Hepatocyte (in vitro differentiated cells): ENCODE results near the gene KRTAP5-4. TPM values are rescaled to one million over a fixed set of nuclear protein-coding genes. Genes with fewer than 3 reads are reported as not detected.
"Not testable (repeated sequence)": the region's sequence is repeated elsewhere in the genome, so short reads cannot be mapped to it uniquely, and the experiment has no call there.

ENCODE experiments used
- DNase-seq: peaks from one replicate; pipeline ENCODE4 v3.0.0-alpha.2; 2016; ENCODE audit warnings: low spot score
- H2AFZ ChIP-seq: fragments of 200-600 bp; sonication (generic); 2 replicates; pipeline ENCODE4 v1.6.0; 2016; ENCODE audit warnings: antibody characterized with exemption, mild to moderate bottlenecking
- H3K27ac ChIP-seq: fragments of 200-600 bp; sonication (generic); 2 replicates; pipeline ENCODE4 v1.5.1; 2016; ENCODE audit warnings: mild to moderate bottlenecking
- H3K27me3 ChIP-seq: fragments of 200-600 bp; sonication (generic); 2 replicates; pipeline ENCODE4 v1.6.1; 2016
- H3K36me3 ChIP-seq: fragments of 200-600 bp; sonication (generic); replicated peaks from 2 replicates; pipeline ENCODE4 v1.5.1; 2016; ENCODE audit warnings: low read depth; ENCODE audit not compliant: insufficient read depth
- H3K4me1 ChIP-seq: fragments of 200-600 bp; sonication (generic); 2 replicates; pipeline ENCODE4 v1.5.1; 2016; ENCODE audit warnings: mild to moderate bottlenecking, moderate library complexity; ENCODE audit not compliant: insufficient read depth
- H3K4me2 ChIP-seq: fragments of 200-600 bp; sonication (generic); 2 replicates; pipeline ENCODE4 v1.6.0; 2016
- H3K4me3 ChIP-seq: fragments of 200-600 bp; sonication (generic); 2 replicates; pipeline ENCODE4 v1.5.1; 2016; ENCODE audit warnings: mild to moderate bottlenecking
- H3K79me2 ChIP-seq: fragments of 200-600 bp; sonication (generic); 2 replicates; pipeline ENCODE4 v1.6.0; 2017; ENCODE audit warnings: mild to moderate bottlenecking
- H3K9me2 ChIP-seq: fragments of 200-600 bp; sonication (generic); replicated peaks from 2 replicates; pipeline ENCODE4 v1.6.0; 2017; ENCODE audit warnings: mild to moderate bottlenecking; ENCODE audit not compliant: insufficient read depth
- H3K9me3 ChIP-seq: fragments of 200-600 bp; sonication (generic); 2 replicates; pipeline ENCODE4 v1.5.1; 2016; ENCODE audit warnings: low read depth, mild to moderate bottlenecking
- H4K20me1 ChIP-seq: fragments of 200-600 bp; sonication (generic); 2 replicates; pipeline ENCODE4 v1.6.0; 2016; ENCODE audit warnings: mild to moderate bottlenecking; ENCODE audit not compliant: insufficient read depth, poor library complexity, severe bottlenecking
- CTCF ChIP-seq: fragments of 200-600 bp; sonication (generic); IDR thresholded peaks from 2 replicates; pipeline ENCODE4 v1.5.1; 2016; ENCODE audit warnings: antibody characterized with exemption, mild to moderate bottlenecking; ENCODE audit not compliant: poor library complexity
- EZH2 ChIP-seq: fragments of 200-600 bp; sonication (generic); IDR thresholded peaks from 2 replicates; pipeline ENCODE4 v1.6.1; 2016; ENCODE audit warnings: antibody characterized with exemption, mild to moderate bottlenecking, borderline replicate concordance
- EZH2phosphoT487 ChIP-seq: fragments of 200-600 bp; sonication (generic); IDR thresholded peaks from one replicate; pipeline ENCODE4 v1.6.1; 2018; ENCODE audit warnings: antibody characterized with exemption, mild to moderate bottlenecking, low read depth, moderate library complexity; ENCODE audit not compliant: unreplicated experiment, severe bottlenecking
- WGBS: methylation state at CpG from one replicate; pipeline ENCODE4 v1.1.6; 2016; ENCODE audit warnings: low lambda C conversion rate; ENCODE audit errors: missing lambda C conversion rate; 5-methylcytosine and 5-hydroxymethylcytosine counted together
- polyA plus RNA-seq: library from polyadenylated mRNA; unstranded; fragments of >200 nt; fragmentation: Nextera tagmentation; extraction: Ambion mirVana; gene quantifications from 2 replicates; pipeline ENCODE4 v1.2.1, GENCODE V29; 2016
- total RNA-seq: library from RNA; depleted of rRNA; stranded (reverse); fragments of >200 nt; gene quantifications from 2 replicates; pipeline ENCODE4 v1.2.3, GENCODE V29; 2014

The KRTAP5-4 gene
- total and polyA plus RNA-seq, 2 experiments from 2014 or later = not detected

DNA sequence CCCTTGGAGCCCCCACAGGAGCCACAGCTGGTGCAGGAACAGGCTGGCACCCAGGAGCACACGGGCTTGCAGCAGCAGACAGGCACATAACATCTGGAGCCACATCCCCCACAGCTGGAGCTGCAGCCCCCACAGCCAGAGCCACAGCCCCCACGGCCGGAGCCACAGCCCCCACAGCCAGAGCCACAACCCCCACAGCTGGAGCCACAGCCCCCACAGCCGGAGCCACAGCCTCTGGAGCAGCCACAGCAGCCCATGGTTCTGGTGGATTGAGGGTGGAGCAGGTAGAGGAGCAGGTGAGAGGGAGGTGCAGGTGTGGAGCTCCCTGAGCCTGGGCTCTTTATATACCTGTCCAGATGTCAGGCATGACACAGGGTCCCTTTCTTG is 24.0 kb downstream of the KRTAP5-4 start, which contains the start of gene KRTAP5-2:
KRTAP5-2 (minus strand) TSS at position 301 of the 387 bp plus-strand sequence; CDS start at position 257, 44 bp downstream.
- Histone ChIP-seq H3K4me3 (no peak within 1 kb of the TSS), H3K4me2 (no peak within 1 kb of the TSS), H3K36me3 (no peaks in the 10 kb centered on the region), H3K79me2 (no peaks in the 10 kb centered on the region), H3K27ac (no peak within 1 kb of the TSS), H3K9me2 (no peaks in the 10 kb centered on the region), H3K9me3 (no peaks in the 10 kb centered on the region), H3K27me3 (peaks cover 5% of the 10 kb centered on the region), H3K4me1 (no peaks in the 10 kb centered on the region), H2AFZ (no peak within 1 kb of the TSS), H4K20me1 (no peaks in the 10 kb centered on the region)
- WGBS = 94% methylated on average over 2 of the region's 4 CpGs
- no peak for DNase-seq
- TF ChIP-seq CTCF (no peak), EZH2 (no peak), EZH2phosphoT487 (no peak)

DNA sequence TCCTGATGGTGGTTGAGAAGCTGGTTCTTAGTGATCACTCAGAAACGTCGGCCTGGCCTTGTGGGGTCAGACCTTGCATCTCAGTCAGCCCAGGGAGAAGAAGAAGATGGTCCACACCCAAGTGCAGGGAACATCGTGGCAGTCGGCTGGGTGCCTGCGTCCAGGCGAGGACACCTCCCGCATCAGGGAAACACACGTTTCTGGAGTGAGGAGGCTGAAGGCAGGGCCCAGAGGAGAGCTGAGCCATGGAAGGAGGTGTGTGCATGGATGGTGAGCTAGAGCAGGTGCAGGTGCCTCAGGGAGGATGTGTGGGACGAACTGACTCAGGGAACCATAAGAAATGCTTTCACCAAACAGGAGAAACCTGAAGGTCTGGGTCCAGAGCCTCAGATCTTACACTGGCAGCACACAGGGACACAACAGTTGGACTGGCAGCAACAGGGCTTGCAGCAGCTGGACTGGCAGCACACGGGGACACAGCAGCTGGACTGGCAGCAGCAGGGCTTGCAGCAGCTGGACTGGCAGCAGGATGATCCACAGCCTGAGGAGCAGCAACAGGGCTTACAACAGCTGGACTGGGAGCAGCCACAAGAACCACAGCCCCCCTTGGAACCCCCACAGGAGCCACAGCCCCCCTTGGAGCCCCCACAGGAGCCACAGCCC is 24.5 kb downstream of the KRTAP5-4 start:
- DNase-seq = no peak
- Histone ChIP-seq H3K4me3 (no peak overlapping the region), H3K4me2 (no peak overlapping the region), H3K9me2 (no peaks in the 10 kb centered on the region), H3K27ac (no peak overlapping the region), H3K9me3 (no peaks in the 10 kb centered on the region), H3K27me3 (peaks cover 5% of the 10 kb centered on the region), H3K36me3 (no peaks in the 10 kb centered on the region), H3K79me2 (no peaks in the 10 kb centered on the region), H2AFZ (no peak overlapping the region), H4K20me1 (no peaks in the 10 kb centered on the region), H3K4me1 (no peaks in the 10 kb centered on the region)
- no peak for TF ChIP-seq CTCF
- WGBS = 90% methylated on average over 10 of the region's 10 CpGs

DNA sequence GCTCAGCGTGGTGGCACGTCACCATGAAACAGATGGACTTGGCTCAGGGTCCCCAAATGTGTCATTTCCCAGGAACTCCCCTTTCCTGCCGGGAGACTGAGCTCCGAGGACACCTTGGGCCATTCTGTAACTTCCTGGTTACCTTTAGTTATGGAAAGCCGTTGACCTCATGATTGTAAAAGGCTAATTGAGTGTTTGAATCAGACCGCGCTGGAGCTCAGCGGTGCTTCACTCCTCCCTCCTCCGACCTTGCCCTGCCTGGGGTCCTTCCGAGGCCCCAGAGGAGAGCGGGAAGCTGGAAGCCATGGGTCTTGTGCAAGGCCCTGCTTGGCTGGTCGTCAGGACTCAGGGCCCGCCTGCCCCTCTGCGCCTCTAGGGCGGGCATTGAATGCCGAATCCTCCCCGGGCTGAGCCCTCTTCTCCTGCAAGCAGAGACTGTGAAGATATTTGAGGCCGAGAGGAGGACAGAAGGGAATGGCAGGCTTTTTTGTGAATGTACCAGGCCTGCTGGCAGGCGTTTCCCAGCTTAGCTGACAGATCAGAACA is 25.3 kb downstream of the KRTAP5-4 start:
- not testable (repeated sequence) for H3K4me3 ChIP-seq, H3K4me2 ChIP-seq, H3K4me1 ChIP-seq, H3K9me3 ChIP-seq, H3K27ac ChIP-seq, H3K27me3 ChIP-seq, DNase-seq, H2AFZ ChIP-seq, H3K36me3 ChIP-seq, H4K20me1 ChIP-seq, H3K9me2 ChIP-seq, H3K79me2 ChIP-seq
- WGBS = 62% methylated on average over 19 of the region's 19 CpGs

GRCh38 chr11:1595994-1596575 is 25.9 kb downstream of the KRTAP5-4 start:
- H3K4me1 ChIP-seq, H3K4me2 ChIP-seq, H4K20me1 ChIP-seq, H3K9me3 ChIP-seq, H3K4me3 ChIP-seq, H3K27me3 ChIP-seq, H2AFZ ChIP-seq, H3K9me2 ChIP-seq, H3K79me2 ChIP-seq, DNase-seq, H3K27ac ChIP-seq, H3K36me3 ChIP-seq: not testable (repeated sequence)
- peak; percentile 24 for TF ChIP-seq CTCF
- WGBS = 61% methylated on average over 11 of the region's 11 CpGs
